Measurements from ENCODE around the gene MSLN. TPM values are rescaled to one million over a fixed set of nuclear protein-coding genes. Genes with fewer than 3 reads are reported as not detected.
"Not testable (repeated sequence)": the region's sequence is repeated elsewhere in the genome, so short reads cannot be mapped to it uniquely, and the experiment has no call there.

MSLN gene
- total and polyA plus RNA-seq, 10 donors: 0.22 to 1.1 (median 0.41) TPM; not detected in 4

- Histone ChIP-seq H3K4me1 (peaks cover 14 to 50% (median 24%) of the 10 kb centered on the region in 6 donors), H3K9me3 (no peaks in the 10 kb centered on the region), H3K36me3 (peaks cover 0 to 42% (median 27%) of the 10 kb centered on the region in 6 donors), H3K4me3 (peak overlapping the region; percentile 81 to 97 (median 91)), H3K27me3 (replicated peaks in 1 of 7) (peaks cover 0 to 23% (median 0%) of the 10 kb centered on the region in 7 donors), H3K27ac (peak overlapping the region in 7 of 8 donors; percentile 67 to 89 (median 78))
- TF ChIP-seq, protein P1, sequence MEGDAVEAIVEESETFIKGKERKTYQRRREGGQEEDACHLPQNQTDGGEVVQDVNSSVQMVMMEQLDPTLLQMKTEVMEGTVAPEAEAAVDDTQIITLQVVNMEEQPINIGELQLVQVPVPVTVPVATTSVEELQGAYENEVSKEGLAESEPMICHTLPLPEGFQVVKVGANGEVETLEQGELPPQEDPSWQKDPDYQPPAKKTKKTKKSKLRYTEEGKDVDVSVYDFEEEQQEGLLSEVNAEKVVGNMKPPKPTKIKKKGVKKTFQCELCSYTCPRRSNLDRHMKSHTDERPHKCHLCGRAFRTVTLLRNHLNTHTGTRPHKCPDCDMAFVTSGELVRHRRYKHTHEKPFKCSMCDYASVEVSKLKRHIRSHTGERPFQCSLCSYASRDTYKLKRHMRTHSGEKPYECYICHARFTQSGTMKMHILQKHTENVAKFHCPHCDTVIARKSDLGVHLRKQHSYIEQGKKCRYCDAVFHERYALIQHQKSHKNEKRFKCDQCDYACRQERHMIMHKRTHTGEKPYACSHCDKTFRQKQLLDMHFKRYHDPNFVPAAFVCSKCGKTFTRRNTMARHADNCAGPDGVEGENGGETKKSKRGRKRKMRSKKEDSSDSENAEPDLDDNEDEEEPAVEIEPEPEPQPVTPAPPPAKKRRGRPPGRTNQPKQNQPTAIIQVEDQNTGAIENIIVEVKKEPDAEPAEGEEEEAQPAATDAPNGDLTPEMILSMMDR (IDR thresholded peaks at IDR 0.05 in 8 of 11, conservative IDR thresholded peaks at IDR 0.05 in 3 of 11): no peak
- TF ChIP-seq POLR2A (IDR thresholded peaks at IDR 0.05) (no peak), POLR2AphosphoS5 (IDR thresholded peaks at IDR 0.05) (no peak)
- 0 to 1% (median 0%) methylated on average over 17 to 22 of the region's 22 CpGs; no CpG with 5 or more reads in 1 of the 5 donors for WGBS, 5 donors
- no peak for DNase-seq
- intact Hi-C loops (cut with DNase I; ENCODE audit: low total_unique reads): no loop called here
These were observed 20.1 kb upstream of the MSLN start for GRCh38 chr16:740459-740763.

GRCh38 chr16:740764-741505 lies 19.6 kb upstream of the MSLN start, which contains the start of gene CIAO3:
CIAO3 (minus strand) TSS chr16:740997; CDS start chr16:740985, 12 bp downstream.
- Histone ChIP-seq H3K27me3 (replicated peaks in 1 of 7) (peaks cover 0 to 24% (median 0%) of the 10 kb centered on the region in 7 donors), H3K27ac (peak within 1 kb of the TSS in 7 of 8 donors; percentile 67 to 89 (median 78)), H3K4me1 (peaks cover 14 to 50% (median 24%) of the 10 kb centered on the region in 6 donors), H3K9me3 (no peaks in the 10 kb centered on the region), H3K36me3 (peaks cover 0 to 37% (median 22%) of the 10 kb centered on the region in 6 donors), H3K4me3 (peak within 1 kb of the TSS; percentile 81 to 97 (median 91))
- intact Hi-C loops (cut with DNase I; ENCODE audit: low total_unique reads): no loop called here
- peak; percentile 97 for DNase-seq
- TF ChIP-seq POLR2AphosphoS5 (IDR thresholded peaks at IDR 0.05) (peak; percentile 99 to 100 (median 100)), POLR2A (IDR thresholded peaks at IDR 0.05) (peak in 1 of 3 donors; percentile 60)
- TF ChIP-seq, protein P1 (IDR thresholded peaks at IDR 0.05 in 8 of 11, conservative IDR thresholded peaks at IDR 0.05 in 3 of 11): peak; percentile 92 to 99 (median 98)
- 0 to 1% (median 1%) methylated on average over 8 to 79 of the region's 79 CpGs for WGBS, 5 donors

DNA sequence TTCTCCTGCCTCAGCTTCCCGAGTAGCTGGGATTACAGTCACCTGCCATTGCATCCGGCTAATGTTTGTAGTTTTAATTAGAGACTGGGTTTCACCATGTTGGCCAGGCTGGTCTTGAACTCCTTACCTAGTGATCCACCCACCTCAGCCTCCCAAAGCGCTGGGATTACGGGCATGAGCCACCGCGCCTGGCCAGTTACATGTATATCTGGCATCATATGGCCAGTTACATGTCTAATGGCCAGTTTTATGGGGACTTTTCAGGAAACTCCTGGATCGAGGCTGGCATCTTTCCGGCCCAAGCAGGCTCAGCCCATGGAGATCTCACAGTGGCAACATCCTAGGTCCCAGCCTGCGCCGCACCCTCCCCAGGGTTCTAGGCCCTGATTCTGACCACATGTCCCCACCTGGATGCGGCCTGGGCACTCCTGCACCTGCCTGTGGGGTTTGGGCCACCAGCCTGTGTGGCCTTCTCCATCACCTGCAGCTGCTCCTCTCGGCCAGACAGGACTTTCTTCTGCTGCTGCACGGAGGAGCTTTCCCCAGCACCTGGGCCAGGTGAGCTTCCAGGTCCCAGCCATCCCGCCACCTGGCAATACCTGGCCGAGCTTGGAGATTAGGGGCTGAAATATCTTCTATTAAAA lies 18.4 kb upstream of the MSLN start:
- Histone ChIP-seq H3K4me3 (no peak overlapping the region), H3K27ac (no peak overlapping the region), H3K27me3 (replicated peaks in 1 of 7) (peaks cover 0 to 24% (median 0%) of the 10 kb centered on the region in 7 donors), H3K36me3 (peaks cover 0 to 25% (median 10%) of the 10 kb centered on the region in 6 donors), H3K9me3 (no peaks in the 10 kb centered on the region), H3K4me1 (peaks cover 14 to 43% (median 24%) of the 10 kb centered on the region in 6 donors)
- intact Hi-C loops (cut with DNase I; ENCODE audit: low total_unique reads): no loop called here
- TF ChIP-seq POLR2A (IDR thresholded peaks at IDR 0.05) (no peak), POLR2AphosphoS5 (IDR thresholded peaks at IDR 0.05) (no peak)
- TF ChIP-seq, protein P1 (IDR thresholded peaks at IDR 0.05 in 8 of 11, conservative IDR thresholded peaks at IDR 0.05 in 3 of 11): no peak
- WGBS, 5 donors: 90 to 99% (median 91%) methylated on average over 9 to 15 of the region's 15 CpGs
- DNase-seq: peak; percentile 71

GRCh38 chr16:742894-743293 lies 17.6 kb upstream of the MSLN start:
- H3K27ac ChIP-seq; H3K4me3 ChIP-seq; intact Hi-C loops (cut with DNase I; ENCODE audit: low total_unique reads); DNase-seq; H3K9me3 ChIP-seq: not testable (repeated sequence)
- H3K36me3 ChIP-seq: peaks cover 0 to 18% (median 2%) of the 10 kb centered on the region in 6 donors
- peaks cover 0 to 24% (median 0%) of the 10 kb centered on the region in 7 donors for H3K27me3 ChIP-seq (replicated peaks in 1 of 7)
- H3K4me1 ChIP-seq: peaks cover 14 to 36% (median 23%) of the 10 kb centered on the region in 6 donors
- 84 to 91% (median 89%) methylated on average over 14 of the region's 14 CpGs for WGBS, 5 donors

Measured in spleen (tissue), 11 donors.